HG02763 (cell line): ENCODE measurements around the gene KYAT1.

Experiments used
- ATAC-seq: cut with Tn5 transposase; IDR thresholded peaks from one replicate; pipeline ENCODE4 v1.9.1; 2021; ENCODE audit warnings: mild to moderate bottlenecking, moderate library complexity; ENCODE audit not compliant: unreplicated experiment

The KYAT1 gene

DNA sequence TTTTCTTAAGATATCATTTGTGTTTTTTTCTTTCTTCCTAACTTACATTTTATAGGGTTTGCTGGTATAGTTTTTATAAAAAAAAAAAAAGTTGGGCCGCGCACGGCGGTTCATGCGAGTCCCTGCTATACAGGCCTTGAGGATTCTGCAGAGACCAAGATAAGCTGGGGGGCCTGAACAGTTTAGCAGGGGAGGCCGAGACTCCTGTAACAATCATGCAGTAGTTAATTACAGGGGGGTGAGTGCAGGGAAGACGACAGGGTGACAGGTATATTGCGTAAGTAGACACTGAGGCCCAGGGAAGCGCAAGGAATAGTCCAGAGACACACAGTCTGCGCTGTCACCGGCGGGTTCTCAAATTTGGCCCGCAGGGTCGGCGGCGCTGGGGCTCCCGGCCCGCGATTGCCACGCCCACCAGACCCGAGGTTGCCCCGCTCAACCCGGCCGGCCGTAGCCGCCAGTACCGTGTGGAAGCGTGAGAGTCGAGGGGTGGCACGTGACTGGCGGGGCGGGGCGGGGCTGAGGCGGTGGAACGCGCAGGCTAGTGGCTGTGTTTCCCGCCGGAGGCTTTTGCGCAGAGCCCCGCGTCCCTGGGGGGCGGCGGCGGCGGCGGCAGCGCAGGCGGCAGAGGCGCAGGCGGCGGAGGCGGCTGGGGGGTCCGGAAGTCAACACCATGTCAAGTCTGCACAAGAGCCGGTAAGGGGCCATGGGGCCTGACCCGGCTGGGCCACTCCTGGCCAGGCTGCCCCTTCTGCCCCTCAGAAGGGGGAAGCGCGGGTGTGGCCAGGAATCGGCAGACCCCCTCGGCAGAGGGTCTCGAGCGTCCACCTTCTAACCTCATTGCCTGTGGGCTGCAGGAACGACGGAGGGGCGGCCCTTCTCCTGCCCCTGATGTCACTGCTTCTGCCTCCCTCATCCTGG is 94.8 kb downstream of the KYAT1 start, which contains the start of gene TBC1D13:
TSS of gene TBC1D13 (plus strand) at position 573 of the 921 bp plus-strand sequence. CDS start at position 674, 101 bp downstream.
- ATAC-seq: peak; percentile 92

DNA sequence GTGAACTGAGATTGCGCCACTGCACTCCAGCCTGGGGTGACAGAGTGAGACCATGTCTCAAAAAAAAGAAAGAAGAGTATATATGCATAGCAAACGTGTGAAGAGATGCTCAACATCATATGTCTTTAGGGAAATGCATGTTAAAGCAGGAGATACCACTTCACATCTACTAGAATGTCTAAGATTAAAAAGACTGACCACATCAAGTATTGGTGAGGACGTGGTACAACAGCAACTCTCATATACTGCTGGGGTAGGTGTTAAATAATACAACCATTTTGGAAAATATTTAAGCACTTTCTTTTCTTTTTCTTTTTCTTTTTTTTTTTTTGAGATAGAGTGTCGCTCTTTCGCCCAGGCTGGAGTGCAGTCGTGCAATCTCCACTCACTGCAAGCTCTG is 96.3 kb downstream of the KYAT1 start:
- ATAC-seq: no peak
